AG04450 (cell line): Measurements from ENCODE around the gene SPACA7. TPM values are rescaled to one million over a fixed set of nuclear protein-coding genes. Genes with fewer than 3 reads are reported as not detected.

ENCODE experiments used
- CTCF ChIA-PET: fragments of 300-600, 350-600 bp; formaldehyde crosslinking; extraction: SDS; loops from one replicate; lab custom pipeline; 2022; ENCODE audit warnings: antibody characterized with exemption, inconsistent platforms; lab: Charles Lee
- POLR2A ChIA-PET: fragments of 350-600 bp; formaldehyde crosslinking; extraction: SDS; loops from one replicate; lab custom pipeline; 2021; ENCODE audit warnings: antibody characterized with exemption, inconsistent platforms; lab: Yijun Ruan, JAX
- DNase-seq: peaks from one replicate; pipeline ENCODE4 v3.0.0-alpha.2; 2011; ENCODE audit warnings: low read depth, low spot score
- H3K27ac ChIP-seq: one replicate; pipeline ENCODE4 v1.5.1; 2012; ENCODE audit warnings: low read depth, low read length, control low read depth
- H3K27me3 ChIP-seq: one replicate; pipeline ENCODE4 v1.6.0; 2012; ENCODE audit warnings: low read length; ENCODE audit not compliant: control insufficient read depth, insufficient read depth
- H3K4me3 ChIP-seq: 2 replicates; pipeline ENCODE4 v1.5.1; 2011; ENCODE audit warnings: mild to moderate bottlenecking, low read depth, low read length, control low read depth
- H3K9me3 ChIP-seq: 2 replicates; pipeline ENCODE4 v1.5.1; 2012; ENCODE audit warnings: low read length; ENCODE audit not compliant: control insufficient read depth, insufficient read depth
- polyA plus RNA-seq: library from polyadenylated mRNA; depleted of rRNA; stranded (reverse); fragments of >200 nt; gene quantifications from 2 replicates; pipeline ENCODE4 v1.2.3, GENCODE V29; 2011
- TF ChIP-seq, protein P1 (sequence below): IDR thresholded peaks from 2 replicates; pipeline ENCODE4 v1.5.1; 2011; ENCODE audit warnings: low read depth, low read length, control low read depth, inconsistent platforms

Gene SPACA7
- polyA plus RNA-seq, 1 experiment: not detected

DNA sequence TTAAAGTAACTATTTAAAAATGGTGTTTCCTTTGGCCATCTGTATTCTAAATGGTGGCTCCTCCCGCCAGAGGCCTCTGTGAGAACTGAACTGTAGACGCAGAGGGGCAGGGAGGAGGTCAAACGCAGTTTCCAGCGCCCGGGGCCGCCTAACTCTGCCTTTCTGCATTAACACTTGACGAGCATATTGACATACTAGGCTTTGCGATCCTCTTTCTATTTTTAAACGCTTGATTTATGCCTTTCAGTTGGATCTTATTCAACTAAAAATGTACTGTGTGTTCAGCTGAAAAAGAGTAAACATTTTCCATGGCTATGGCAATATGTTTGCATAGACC, 74.7 kb downstream of the SPACA7 start:
- H3K9me3 ChIP-seq: peaks cover 34% of the 10 kb centered on the region
- H3K27me3 ChIP-seq: peaks cover 3% of the 10 kb centered on the region
- CTCF ChIA-PET: interaction anchor here (0.7 kb wide), 1 partner anchor 68 kb away, joined by 3 read pairs; no protein-coding TSS in a partner anchor
- POLR2A ChIA-PET: no interaction called here
- TF ChIP-seq, protein P1, sequence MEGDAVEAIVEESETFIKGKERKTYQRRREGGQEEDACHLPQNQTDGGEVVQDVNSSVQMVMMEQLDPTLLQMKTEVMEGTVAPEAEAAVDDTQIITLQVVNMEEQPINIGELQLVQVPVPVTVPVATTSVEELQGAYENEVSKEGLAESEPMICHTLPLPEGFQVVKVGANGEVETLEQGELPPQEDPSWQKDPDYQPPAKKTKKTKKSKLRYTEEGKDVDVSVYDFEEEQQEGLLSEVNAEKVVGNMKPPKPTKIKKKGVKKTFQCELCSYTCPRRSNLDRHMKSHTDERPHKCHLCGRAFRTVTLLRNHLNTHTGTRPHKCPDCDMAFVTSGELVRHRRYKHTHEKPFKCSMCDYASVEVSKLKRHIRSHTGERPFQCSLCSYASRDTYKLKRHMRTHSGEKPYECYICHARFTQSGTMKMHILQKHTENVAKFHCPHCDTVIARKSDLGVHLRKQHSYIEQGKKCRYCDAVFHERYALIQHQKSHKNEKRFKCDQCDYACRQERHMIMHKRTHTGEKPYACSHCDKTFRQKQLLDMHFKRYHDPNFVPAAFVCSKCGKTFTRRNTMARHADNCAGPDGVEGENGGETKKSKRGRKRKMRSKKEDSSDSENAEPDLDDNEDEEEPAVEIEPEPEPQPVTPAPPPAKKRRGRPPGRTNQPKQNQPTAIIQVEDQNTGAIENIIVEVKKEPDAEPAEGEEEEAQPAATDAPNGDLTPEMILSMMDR: no peak
- no peak overlapping the region for H3K4me3 ChIP-seq
- H3K27ac ChIP-seq: no peak overlapping the region
- DNase-seq: no peak

DNA sequence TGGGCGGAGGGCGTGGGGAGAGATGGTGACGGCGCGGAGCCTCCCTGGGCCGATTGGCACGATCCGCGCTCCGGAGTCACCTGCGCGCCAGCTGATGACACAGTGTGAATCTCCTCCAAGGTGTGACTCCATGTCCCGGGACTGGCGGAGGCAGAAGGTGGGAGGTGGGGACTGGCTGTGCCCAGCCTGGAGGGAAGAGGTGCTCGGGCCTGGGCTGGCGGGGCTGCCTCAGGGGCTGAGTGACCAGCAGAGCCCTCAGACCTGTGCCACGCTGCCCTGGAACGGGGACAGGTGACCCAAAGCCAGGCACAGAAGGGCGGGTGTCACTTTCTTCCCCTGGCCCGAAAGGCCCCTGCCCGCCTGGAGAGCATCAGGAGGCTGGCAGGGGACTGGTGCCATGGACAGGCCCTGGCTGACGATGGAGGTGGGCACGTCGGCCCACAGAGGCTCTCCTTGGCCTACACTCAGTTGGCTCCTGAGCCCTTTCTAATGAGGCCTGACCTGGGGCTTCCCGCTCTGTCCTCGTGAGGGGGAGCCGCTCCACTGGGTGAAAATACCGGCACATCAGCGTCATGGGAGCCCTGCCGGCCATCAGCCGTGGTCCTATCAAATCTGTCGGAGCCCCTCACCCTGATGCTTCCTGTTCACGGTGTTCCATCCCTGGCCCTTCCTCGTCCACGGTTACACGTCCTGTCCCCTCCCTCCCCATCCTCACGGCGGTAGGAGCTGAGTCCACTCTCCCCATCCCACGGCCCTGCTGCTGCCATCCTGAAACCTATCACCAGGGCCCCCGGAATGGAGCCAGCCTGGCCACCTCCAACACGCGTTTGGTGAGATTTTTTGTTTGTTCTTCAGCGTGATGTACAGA, 75.6 kb downstream of the SPACA7 start:
- Histone ChIP-seq H3K4me3 (no peak overlapping the region), H3K27ac (no peak overlapping the region), H3K27me3 (peaks cover 3% of the 10 kb centered on the region), H3K9me3 (peaks cover 34% of the 10 kb centered on the region)
- CTCF ChIA-PET: no interaction called here
- TF ChIP-seq, protein P1: no peak
- POLR2A ChIA-PET: no interaction called here
- no peak for DNase-seq

GRCh38 chr13:112452380-112453206, 76.4 kb downstream of the SPACA7 start:
- DNase-seq: no peak
- Histone ChIP-seq H3K27ac (no peak overlapping the region), H3K9me3 (peaks cover 37% of the 10 kb centered on the region), H3K4me3 (no peak overlapping the region), H3K27me3 (peaks cover 3% of the 10 kb centered on the region)
- CTCF ChIA-PET: no interaction called here
- TF ChIP-seq, protein P1: no peak
- POLR2A ChIA-PET: no interaction called here

DNA sequence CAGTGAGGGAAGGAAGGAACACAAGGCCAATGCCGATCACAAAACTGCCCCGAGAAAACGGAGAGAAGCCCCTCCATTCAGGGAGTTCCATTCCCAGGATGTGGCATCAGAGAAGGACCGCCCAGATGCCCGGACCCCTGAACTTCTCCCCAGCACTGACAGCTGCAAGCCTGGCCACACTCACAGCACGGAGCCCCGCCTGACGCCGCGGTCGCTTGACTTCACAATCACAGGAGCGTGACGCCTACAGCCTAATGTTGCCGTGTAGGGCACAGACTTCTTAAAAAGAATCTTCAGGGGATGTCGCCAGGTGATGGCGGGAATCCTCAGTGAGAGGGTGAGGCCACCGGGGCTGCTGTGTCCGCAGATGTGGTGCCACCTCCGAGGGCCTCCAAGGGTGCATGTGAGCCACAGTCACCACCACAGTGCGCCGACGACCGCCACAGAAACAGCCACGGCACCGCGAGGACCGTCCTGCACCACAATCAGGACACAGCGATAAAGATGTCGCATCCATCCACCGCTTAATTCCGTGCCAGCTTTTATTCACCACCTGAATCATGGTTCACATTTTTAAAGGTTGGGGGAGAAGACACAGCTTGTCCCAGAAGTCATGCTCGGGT, 77.2 kb downstream of the SPACA7 start:
- TF ChIP-seq, protein P1: no peak
- H3K9me3 ChIP-seq: peaks cover 37% of the 10 kb centered on the region
- POLR2A ChIA-PET: no interaction called here
- no peak overlapping the region for H3K4me3 ChIP-seq
- no peak overlapping the region for H3K27ac ChIP-seq
- peaks cover 3% of the 10 kb centered on the region for H3K27me3 ChIP-seq
- CTCF ChIA-PET: no interaction called here
- DNase-seq: no peak
